Tibial nerve (tissue), 4 donors: Measurements from ENCODE around the gene MYH14.
"Not testable (repeated sequence)": the region's sequence is repeated elsewhere in the genome, so short reads cannot be mapped to it uniquely, and the experiment has no call there.

Source experiments
- EP300 ChIP-seq, 2 donors: sonication (generic); formaldehyde crosslinking; IDR thresholded peaks; one replicate each; pipeline ENCODE4 v1.6.1; 2017; ENCODE audit warnings: antibody characterized with exemption in 2 of 2, mild to moderate bottlenecking in 1 of 2
- POLR2A ChIP-seq, 2 donors: fragments of 450-650 bp; IDR thresholded peaks; one replicate each; pipeline ENCODE4 v1.6.1; 2017; ENCODE audit warnings: antibody characterized with exemption in 2 of 2, mild to moderate bottlenecking in 2 of 2, moderate library complexity in 2 of 2
- TF ChIP-seq, protein P1 (sequence below), 5 experiments: fragments of 200-600 bp in 3 of 5; fragments of 450-650 bp in 2 of 5; sonication (generic) in 3 of 5; IDR thresholded peaks; one replicate each; pipeline ENCODE4 v1.5.1; 2016 to 2019; ENCODE audit warnings: antibody characterized with exemption in 5 of 5, mild to moderate bottlenecking in 3 of 5, moderate library complexity in 2 of 5

DNA sequence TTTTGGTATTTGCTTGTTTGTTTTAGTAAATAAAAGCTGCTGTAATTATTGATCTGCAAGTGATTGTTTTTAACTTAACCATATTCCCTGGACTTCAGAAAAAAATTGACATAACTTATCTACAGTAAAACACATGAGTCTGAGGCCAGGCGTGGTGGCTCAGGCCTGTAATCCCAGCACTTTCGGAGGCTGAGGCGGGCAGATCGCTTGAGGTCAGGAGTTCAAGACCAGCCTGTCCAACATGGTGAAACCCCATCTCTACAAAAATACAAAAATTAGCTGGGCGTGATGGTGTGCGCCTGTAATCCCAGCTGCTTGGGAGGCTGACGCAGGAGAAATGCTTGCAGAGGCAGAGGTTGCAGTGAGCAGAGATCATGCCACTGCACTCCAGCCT is 150.1 kb downstream of the MYH14 start:
- TF ChIP-seq, protein P1, sequence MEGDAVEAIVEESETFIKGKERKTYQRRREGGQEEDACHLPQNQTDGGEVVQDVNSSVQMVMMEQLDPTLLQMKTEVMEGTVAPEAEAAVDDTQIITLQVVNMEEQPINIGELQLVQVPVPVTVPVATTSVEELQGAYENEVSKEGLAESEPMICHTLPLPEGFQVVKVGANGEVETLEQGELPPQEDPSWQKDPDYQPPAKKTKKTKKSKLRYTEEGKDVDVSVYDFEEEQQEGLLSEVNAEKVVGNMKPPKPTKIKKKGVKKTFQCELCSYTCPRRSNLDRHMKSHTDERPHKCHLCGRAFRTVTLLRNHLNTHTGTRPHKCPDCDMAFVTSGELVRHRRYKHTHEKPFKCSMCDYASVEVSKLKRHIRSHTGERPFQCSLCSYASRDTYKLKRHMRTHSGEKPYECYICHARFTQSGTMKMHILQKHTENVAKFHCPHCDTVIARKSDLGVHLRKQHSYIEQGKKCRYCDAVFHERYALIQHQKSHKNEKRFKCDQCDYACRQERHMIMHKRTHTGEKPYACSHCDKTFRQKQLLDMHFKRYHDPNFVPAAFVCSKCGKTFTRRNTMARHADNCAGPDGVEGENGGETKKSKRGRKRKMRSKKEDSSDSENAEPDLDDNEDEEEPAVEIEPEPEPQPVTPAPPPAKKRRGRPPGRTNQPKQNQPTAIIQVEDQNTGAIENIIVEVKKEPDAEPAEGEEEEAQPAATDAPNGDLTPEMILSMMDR (IDR thresholded peaks at IDR 0.05) = not testable (repeated sequence)
- TF ChIP-seq POLR2A, EP300 (IDR thresholded peaks at IDR 0.05): not testable (repeated sequence)
